Vagina (tissue), 2 donors: Measurements from ENCODE around the gene PTPRE.

Source experiments
- POLR2AphosphoS5 ChIP-seq, 2 donors: sonication (generic); formaldehyde crosslinking; IDR thresholded peaks; one replicate each; pipeline ENCODE4 v1.9.0; 2017; ENCODE audit warnings: antibody characterized with exemption in 2 of 2, mild to moderate bottlenecking in 2 of 2, low read depth in 1 of 2; ENCODE audit not compliant: insufficient read depth in 1 of 2
- TF ChIP-seq, protein P1 (sequence below), 3 experiments: fragments of 450-650 bp in 2 of 3; fragments of 200-600 bp in 1 of 3; sonication (generic) in 1 of 3; IDR thresholded peaks; one replicate each; pipeline ENCODE4 v1.5.1; 2017 to 2019; ENCODE audit warnings: antibody characterized with exemption in 3 of 3, mild to moderate bottlenecking in 2 of 3, moderate library complexity in 2 of 3

DNA sequence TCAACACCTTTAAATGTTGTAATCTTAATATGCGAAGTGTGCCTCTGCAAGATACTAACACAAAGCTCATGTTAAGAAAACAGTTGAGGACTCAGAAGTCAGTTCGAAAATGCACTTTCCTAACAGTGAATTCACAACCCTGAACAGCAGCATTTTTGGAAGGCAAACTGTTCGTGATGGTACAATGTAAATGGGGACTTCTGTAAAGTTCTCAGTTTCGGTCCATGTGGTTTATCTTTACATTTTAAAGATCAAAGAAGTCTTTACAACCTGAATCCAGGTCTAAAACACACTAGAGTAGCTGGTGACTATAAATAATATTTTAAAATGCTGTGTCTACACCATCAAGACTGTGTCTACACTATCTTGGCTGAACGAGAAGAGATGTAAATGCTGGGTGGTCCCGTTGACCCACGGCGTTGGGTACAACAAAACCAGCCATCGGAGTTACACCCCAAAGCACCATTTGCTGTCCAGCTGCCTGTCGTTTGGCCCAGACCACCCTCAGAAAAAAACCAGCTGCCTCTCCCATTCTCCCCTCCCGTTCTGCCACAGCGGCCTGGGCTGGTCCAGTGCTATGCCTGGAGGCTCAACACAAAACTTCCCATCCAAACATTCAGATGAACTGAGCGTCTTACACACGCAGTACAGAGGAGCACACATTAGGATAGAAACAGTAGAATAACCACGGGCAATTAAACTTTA is 176.4 kb downstream of the PTPRE start:
- TF ChIP-seq, protein P1, sequence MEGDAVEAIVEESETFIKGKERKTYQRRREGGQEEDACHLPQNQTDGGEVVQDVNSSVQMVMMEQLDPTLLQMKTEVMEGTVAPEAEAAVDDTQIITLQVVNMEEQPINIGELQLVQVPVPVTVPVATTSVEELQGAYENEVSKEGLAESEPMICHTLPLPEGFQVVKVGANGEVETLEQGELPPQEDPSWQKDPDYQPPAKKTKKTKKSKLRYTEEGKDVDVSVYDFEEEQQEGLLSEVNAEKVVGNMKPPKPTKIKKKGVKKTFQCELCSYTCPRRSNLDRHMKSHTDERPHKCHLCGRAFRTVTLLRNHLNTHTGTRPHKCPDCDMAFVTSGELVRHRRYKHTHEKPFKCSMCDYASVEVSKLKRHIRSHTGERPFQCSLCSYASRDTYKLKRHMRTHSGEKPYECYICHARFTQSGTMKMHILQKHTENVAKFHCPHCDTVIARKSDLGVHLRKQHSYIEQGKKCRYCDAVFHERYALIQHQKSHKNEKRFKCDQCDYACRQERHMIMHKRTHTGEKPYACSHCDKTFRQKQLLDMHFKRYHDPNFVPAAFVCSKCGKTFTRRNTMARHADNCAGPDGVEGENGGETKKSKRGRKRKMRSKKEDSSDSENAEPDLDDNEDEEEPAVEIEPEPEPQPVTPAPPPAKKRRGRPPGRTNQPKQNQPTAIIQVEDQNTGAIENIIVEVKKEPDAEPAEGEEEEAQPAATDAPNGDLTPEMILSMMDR (IDR thresholded peaks at IDR 0.05): no peak
- TF ChIP-seq POLR2AphosphoS5 (IDR thresholded peaks at IDR 0.05; ENCODE audit: insufficient read depth in 1 of 2, low read depth in 1 of 2): no peak
